Neural crest cell (in vitro differentiated cells): Measurements from ENCODE around the gene OGT. TPM values are rescaled to one million over a fixed set of nuclear protein-coding genes. Genes with fewer than 3 reads are reported as not detected.
"Not testable (repeated sequence)": the region's sequence is repeated elsewhere in the genome, so short reads cannot be mapped to it uniquely, and the experiment has no call there.

Experiments used
- DNase-seq: peaks from one replicate; pipeline ENCODE4 v3.0.0; 2021; ENCODE audit warnings: low read depth, mixed read lengths, low spot score
- H3K27ac Mint-ChIP-seq: one replicate; pipeline ENCODE4 v1.8.0; 2021; ENCODE audit warnings: mild to moderate bottlenecking, mixed read lengths; ENCODE audit not compliant: unreplicated experiment
- H3K27me3 Mint-ChIP-seq: 2 replicates; pipeline ENCODE4 v1.8.0; 2021; ENCODE audit warnings: low read depth, mild to moderate bottlenecking, mixed read lengths
- H3K36me3 Mint-ChIP-seq: 2 replicates; pipeline ENCODE4 v1.8.0; 2021; ENCODE audit warnings: low read depth, mild to moderate bottlenecking, mixed read lengths
- H3K4me1 Mint-ChIP-seq: 2 replicates; pipeline ENCODE4 v1.8.0; 2021; ENCODE audit warnings: mixed read lengths
- H3K4me3 Mint-ChIP-seq: one replicate; pipeline ENCODE4 v1.8.0; 2021; ENCODE audit warnings: mild to moderate bottlenecking, mixed read lengths
- H3K9me3 Mint-ChIP-seq: 2 replicates; pipeline ENCODE4 v1.8.0; 2021; ENCODE audit warnings: mixed read lengths
- total RNA-seq: library from RNA; stranded (reverse); gene quantifications from 2 replicates; pipeline ENCODE4 v1.2.1, GENCODE V29; 2021
- TF ChIP-seq, protein P1 (sequence below): fragments of 200-600 bp; sonication (generic); conservative IDR thresholded peaks from 2 replicates; pipeline ENCODE4 v1.5.0; 2021; ENCODE audit warnings: antibody characterized with exemption, mild to moderate bottlenecking

OGT gene
- total RNA-seq, 1 donor from 2014 or later = 121 TPM

DNA sequence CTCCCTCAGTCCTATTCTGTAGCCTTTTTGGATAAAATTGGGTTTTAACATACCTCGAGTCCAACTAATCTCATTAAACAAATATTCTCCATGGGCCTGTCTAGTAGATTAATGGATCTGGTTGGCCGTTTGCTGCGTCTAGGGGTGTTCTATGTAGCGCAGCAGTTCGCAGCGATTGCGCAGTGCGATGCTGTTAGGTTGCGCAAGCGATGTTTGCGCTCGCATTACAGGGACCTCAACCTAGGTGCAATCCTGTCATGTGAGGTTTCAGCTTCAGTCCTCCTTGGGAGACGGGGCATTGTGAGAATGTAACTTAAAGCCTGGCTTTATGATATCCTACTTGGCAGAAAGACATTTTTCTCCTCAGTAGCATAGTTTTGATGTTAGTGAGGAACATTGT lies 14.0 kb downstream of the OGT start:
- Mint-ChIP-seq H3K27me3 (no peaks in the 10 kb centered on the region), H3K9me3 (no peaks in the 10 kb centered on the region), H3K27ac (no peak overlapping the region), H3K36me3 (peaks cover 11% of the 10 kb centered on the region), H3K4me3 (no peak overlapping the region), H3K4me1 (peaks cover 12% of the 10 kb centered on the region)
- TF ChIP-seq, protein P1, sequence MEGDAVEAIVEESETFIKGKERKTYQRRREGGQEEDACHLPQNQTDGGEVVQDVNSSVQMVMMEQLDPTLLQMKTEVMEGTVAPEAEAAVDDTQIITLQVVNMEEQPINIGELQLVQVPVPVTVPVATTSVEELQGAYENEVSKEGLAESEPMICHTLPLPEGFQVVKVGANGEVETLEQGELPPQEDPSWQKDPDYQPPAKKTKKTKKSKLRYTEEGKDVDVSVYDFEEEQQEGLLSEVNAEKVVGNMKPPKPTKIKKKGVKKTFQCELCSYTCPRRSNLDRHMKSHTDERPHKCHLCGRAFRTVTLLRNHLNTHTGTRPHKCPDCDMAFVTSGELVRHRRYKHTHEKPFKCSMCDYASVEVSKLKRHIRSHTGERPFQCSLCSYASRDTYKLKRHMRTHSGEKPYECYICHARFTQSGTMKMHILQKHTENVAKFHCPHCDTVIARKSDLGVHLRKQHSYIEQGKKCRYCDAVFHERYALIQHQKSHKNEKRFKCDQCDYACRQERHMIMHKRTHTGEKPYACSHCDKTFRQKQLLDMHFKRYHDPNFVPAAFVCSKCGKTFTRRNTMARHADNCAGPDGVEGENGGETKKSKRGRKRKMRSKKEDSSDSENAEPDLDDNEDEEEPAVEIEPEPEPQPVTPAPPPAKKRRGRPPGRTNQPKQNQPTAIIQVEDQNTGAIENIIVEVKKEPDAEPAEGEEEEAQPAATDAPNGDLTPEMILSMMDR = no peak
- DNase-seq = no peak

DNA sequence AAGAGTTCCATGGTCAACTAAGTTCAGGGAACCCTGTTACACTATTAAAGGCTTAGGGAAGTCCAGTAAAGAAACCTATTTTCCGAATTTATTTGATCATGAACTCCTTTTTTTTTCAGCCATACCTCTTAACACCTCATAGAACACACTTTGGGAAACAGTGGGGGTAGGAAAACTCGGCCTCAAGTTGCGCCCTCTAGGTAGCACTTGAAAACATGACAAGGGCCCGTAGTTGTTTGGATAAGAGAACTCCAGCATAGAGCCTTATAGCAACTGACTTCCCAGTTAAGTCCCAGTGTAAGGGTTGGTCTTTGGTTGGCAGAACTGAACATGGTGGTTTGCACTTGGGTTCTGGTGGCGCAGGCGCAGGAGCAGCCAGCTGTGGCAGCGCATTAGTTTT lies 14.4 kb downstream of the OGT start:
- peaks cover 12% of the 10 kb centered on the region for H3K4me1 Mint-ChIP-seq
- no peak overlapping the region for H3K4me3 Mint-ChIP-seq
- H3K27ac Mint-ChIP-seq = no peak overlapping the region
- no peak for DNase-seq
- H3K27me3 Mint-ChIP-seq = no peaks in the 10 kb centered on the region
- TF ChIP-seq, protein P1 = no peak
- H3K9me3 Mint-ChIP-seq = no peaks in the 10 kb centered on the region
- peaks cover 11% of the 10 kb centered on the region for H3K36me3 Mint-ChIP-seq

DNA sequence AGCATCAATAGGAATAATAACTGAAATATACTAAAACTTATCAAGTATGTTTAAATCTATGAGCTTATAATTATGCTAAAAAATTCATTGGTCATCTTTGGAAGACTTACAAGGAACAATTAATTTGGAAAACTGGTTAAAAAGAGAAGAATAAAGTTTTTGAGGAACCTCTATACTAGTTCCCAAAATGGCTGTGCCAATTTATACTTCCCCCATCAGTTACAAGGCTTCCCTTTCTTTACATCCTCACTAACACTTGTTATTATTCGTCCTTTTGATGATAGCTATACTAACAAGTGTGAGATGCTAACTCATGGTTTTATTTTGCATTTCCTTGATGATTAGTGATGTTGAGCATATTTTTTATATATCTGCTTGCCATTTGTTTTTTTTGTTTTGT lies 17.1 kb downstream of the OGT start:
- Mint-ChIP-seq H3K36me3 (peaks cover 12% of the 10 kb centered on the region), H3K4me3 (no peak overlapping the region), H3K9me3 (no peaks in the 10 kb centered on the region), H3K4me1 (no peaks in the 10 kb centered on the region), H3K27me3 (no peaks in the 10 kb centered on the region), H3K27ac (no peak overlapping the region)
- no peak for DNase-seq
- TF ChIP-seq, protein P1 = no peak

DNA sequence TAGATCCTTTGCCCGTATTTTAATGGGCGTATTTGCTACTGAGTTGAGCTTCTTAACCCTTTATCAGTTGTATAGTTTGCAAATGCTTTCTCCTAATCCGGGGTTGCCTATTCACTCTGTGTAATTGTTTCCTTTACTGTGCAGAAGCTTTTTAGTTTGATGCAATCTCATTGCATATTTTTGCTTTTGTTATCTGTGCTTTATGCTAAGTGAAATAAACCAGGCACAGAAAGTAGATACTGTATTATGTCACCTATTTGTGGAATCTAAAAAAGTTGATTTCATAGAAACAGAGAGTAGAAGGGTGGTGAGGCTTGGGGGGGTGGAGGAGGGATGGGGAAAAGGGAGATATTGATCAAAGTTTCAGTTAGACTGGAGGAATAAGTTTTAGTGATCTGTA lies 17.7 kb downstream of the OGT start:
- Mint-ChIP-seq H3K27me3 (no peaks in the 10 kb centered on the region), H3K36me3 (peaks cover 12% of the 10 kb centered on the region), H3K4me3 (no peak overlapping the region), H3K9me3 (no peaks in the 10 kb centered on the region), H3K27ac (no peak overlapping the region), H3K4me1 (no peaks in the 10 kb centered on the region)
- TF ChIP-seq, protein P1 = no peak
- DNase-seq = no peak

DNA sequence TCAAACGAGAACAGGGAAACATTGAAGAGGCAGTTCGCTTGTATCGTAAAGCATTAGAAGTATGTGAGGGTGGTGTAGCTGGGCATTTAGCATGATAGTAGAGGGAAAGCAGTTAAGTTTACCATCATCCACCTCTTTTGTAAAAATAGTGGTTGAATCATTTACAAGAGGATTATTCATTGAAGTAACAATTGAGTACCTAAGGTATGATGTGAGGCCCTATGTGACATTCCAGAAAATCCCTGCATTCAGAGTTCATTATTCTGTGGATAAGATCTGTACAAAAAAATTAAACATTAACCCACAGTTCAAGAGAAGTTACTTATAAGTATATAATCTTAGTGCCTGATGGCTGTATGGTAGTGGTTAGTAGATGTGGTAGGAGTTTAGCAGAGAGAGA lies 23.1 kb downstream of the OGT start:
- DNase-seq = no peak
- TF ChIP-seq, protein P1 = no peak
- Mint-ChIP-seq H3K9me3 (no peaks in the 10 kb centered on the region), H3K27me3 (no peaks in the 10 kb centered on the region), H3K27ac (no peak overlapping the region), H3K36me3 (peaks cover 13% of the 10 kb centered on the region), H3K4me3 (no peak overlapping the region), H3K4me1 (no peaks in the 10 kb centered on the region)

DNA sequence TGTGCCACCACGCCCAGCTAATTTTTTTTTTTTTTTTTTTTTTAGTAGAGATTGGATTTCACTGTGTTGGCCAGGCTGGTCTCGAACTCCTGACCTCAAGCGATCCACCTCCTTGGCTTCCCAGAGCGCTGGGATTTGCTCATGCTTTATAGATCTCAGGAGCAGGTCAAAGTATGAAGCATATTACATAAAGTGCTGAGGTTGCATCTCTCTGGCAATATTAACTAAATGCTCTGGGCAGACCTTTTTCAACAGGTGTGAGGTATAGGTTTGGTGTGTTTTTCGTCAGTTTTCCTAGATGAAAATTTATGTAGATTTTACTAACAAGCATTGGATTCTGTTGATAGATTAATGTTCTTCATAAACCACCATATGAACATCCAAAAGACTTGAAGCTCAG lies 26.0 kb downstream of the OGT start:
- Mint-ChIP-seq H3K9me3 (no peaks in the 10 kb centered on the region), H3K27me3 (no peaks in the 10 kb centered on the region), H3K4me1 (no peaks in the 10 kb centered on the region), H3K36me3 (peaks cover 17% of the 10 kb centered on the region), H3K27ac (no peak overlapping the region), H3K4me3 (no peak overlapping the region)
- DNase-seq = no peak
- TF ChIP-seq, protein P1 = no peak

DNA sequence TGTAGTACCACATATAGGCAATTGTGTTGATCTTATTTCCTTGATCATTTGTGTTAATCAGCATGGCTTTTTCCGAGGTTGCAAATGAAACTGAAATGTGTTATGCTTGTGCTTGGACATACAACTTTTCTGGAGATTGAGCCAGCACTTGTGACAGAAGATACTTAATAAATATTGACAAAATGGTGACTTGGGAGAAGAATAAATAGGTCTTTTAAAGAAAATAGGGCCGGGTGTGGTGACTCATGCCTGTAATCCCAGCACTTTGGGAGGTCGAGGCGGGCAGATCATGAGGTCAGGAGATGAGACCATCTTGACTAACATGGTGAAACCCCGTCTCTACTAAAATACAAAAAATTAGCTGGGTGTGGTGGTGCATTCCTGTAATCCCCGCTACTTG lies 26.9 kb downstream of the OGT start:
- not testable (repeated sequence) for H3K9me3 Mint-ChIP-seq, DNase-seq, H3K27me3 Mint-ChIP-seq

More for the DNA sequence above, 26.9 kb downstream of the OGT start:
- H3K4me3 Mint-ChIP-seq, H3K4me1 Mint-ChIP-seq, H3K27ac Mint-ChIP-seq: not testable (repeated sequence)
- H3K36me3 Mint-ChIP-seq = peaks cover 18% of the 10 kb centered on the region
